ENCODE measurements around the gene APBA1.

APBA1 gene

DNA sequence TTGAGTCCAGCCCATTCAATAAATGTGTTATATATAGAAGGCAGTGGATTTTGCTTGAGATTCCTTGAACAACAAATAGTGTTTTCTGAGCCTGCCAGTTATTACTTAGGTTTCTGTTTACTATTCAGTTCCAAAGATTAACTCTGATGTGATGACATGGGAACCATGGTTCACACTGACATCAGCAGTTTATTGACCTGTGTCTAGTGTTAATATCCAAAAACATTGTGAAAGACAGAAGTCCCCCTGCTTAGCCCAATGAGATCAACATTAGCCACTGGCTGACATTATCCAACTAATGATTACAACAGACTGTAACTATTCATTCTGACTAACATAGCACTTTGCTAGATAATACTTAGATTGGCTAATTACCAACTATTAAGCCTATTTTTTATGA, 14.9 kb downstream of the APBA1 start:
- DNase-seq (ENCODE audit: low read depth), result no peak

DNA sequence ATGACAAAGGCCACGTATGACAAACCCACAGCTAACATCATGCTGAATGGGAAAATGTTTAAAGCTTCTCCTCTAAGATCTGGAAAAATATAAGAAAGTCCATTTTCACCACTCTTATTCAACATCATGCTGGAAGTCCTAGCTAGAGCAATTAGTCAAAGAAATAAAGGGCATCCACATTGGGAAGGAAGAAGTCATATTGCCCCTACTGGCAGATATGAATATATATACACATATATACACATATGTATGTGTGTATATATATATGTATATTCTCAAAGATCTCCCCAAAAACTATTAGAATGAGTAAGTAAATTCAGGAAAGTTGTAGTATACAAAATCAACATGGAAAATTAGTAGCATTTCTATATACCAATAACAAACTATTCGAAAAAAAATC, 17.1 kb downstream of the APBA1 start:
- no peak for DNase-seq (ENCODE audit: low read depth)

DNA sequence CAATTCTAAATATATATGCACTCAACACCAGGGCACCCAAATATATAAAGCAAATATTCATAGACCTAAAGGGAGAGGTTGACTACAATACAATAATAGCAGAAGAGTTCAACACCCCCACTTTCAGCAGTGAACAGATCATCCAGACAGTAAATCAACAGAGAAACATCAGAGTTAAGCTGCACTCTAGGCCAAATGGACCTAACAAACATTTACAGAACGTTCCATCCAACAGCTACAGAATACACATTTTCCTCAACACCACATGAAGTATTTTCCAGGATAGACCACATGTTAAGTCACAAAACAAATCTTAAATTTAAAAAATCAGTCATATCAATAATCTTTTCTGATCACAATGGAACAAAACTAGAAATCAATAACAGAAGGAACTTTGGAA, 18.9 kb downstream of the APBA1 start:
- DNase-seq (ENCODE audit: low read depth), result no peak

DNA sequence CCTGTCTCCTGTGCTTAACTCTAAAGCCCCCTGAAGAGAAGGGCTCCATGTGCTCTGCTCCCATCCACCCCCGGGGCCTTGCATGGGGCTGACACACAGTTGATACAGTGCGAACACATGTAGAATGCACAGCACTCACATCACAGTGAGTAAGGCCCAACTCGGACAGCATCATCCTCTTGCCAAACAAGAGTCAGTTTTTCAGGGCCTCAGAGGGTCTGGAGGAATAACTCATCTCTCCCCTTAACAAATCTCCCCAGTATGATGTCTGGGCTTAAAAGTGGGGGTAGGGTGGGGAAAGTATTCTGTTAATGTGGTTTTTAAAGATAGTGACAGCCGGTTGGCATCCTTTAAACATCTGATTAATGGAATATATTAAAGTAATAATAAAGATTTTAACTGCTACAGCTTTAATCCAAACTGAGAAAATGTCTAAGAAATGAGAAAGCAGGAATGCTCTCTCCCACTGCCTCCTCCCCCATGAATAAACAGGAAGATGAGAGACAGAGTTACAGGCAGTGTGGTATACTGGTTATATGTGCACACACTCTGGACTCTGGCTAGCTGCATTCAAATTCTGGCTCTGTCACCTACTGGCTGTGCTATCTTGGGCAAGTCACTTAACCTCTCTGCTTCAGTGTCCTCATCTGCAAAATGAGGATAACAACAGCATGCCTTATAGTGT, 22.5 kb downstream of the APBA1 start:
- DNase-seq (ENCODE audit: low read depth), result no peak

DNA sequence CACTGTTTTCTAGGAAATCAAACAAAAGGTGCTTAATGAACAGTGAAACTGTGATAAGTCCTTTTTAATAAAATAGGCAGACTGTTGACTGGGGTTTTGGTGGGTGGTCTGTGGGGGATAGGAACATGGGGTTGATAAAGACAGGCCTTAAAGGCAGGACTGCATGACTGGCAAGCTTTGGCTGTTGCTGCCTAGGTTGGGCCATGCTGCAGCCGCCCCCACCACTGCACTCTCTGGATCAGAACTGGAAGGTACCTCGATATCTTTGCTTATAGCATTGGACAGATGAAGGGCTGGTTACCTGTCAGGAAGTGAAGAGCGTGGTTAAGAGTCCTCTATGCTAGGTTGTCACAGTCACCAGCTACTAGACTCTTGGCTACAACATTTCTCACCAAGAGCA, 24.4 kb downstream of the APBA1 start:
- no peak for DNase-seq (ENCODE audit: low read depth)

DNA sequence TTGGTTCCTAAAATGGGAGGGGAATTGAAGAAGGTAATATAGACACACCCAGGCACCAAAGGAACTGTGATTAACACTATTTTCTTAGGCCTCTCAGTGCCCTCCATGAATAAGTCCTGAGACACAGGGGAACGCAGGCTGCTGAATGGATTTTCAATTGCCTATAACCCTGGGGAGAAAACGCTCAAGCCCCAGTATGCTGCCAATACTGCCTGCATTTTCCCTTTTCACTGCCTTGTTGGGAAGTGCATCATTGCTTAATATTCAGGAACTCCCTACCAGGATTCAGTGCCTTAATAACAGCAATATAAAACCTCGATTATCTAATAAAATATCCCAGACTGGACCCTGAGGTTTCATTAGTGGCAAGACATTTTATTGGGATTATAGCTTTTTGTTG, 25.4 kb downstream of the APBA1 start:
- no peak for DNase-seq (ENCODE audit: low read depth)

DNA sequence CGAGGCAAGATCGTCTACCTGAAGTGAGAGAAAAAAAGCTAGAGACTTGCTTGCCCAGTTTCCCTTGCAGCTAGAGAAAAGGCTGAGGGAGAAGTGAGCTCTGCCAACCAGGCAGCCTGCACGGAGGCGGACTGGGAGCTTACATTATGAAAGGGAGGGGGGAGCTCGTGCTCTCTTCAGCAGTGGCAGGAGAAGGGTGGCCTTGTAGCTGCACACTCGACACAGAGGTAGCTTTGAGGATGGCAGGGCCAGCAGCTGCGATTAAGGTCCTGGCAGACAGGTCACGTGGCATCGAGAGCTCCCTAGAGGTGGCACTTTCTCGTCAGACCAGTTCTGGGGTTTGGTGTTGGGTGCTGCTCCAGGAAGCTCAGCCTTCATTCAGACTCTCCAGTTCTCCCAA, 26.7 kb downstream of the APBA1 start:
- DNase-seq (ENCODE audit: low read depth), result no peak

DNA sequence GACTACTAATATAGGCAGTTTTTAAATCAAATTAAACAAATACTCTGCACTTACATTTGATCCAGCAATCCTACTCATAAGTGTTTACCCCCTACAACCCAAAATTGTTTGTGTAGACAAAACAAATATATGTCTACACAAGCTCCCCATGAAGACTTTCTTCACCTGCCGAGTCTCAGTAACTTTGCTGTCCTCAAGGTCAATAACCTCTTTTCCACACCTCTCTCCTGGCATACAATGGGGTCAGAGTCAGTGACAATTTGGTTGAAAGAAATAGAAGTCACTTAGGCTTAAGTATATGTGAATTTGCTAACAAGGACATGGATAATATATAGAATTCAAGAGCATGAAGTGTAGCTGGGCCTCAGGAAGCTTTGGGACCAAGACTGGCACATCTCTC, 29.1 kb downstream of the APBA1 start:
- no peak for DNase-seq (ENCODE audit: low read depth)

DNA sequence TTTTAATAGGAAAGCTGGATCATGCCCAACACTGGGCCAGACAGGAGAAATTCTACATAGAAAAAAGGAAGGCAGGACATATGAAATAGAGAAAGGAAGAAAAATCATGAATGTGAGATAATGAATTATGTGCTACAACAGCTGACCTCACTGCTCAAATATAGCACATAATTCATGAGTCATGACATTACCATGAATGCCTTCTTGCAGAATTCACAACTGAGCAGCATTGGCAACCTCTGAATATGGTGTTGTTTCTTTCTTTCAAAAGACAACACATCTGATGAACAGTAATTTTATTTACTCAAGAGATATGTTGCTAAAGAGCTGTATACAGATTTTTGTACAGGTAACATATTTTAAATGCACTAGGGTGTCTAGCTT, 34.4 kb downstream of the APBA1 start:
- no peak for DNase-seq (ENCODE audit: low read depth)

DNA sequence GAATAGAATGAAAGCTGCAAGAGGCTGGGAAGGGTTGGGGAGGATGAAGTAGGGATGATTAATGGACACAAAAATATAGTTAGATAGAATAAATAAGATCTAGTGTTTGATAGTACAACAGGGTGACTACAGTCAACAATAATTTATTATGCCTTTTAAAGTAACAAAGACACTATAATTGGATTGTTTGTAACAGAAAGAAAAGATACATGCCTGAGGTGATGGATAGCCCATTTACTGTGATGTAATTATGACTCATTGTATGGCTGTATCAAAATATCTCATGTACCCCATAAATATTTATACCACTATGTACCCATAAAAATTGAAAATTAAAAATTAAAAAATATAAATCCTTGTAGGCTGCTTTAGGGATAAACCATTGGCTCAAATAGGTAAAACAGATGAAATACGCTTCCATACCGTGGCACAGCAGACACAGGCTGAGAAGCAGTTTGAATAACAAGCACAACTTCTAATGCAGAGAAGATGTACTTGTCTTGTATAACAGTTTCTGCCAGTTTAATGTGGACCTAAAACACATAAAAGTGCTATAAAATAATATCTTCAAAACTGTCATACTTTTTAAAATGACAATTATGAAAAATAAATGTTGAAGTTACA, 34.9 kb downstream of the APBA1 start:
- no peak for DNase-seq (ENCODE audit: low read depth)

DNA sequence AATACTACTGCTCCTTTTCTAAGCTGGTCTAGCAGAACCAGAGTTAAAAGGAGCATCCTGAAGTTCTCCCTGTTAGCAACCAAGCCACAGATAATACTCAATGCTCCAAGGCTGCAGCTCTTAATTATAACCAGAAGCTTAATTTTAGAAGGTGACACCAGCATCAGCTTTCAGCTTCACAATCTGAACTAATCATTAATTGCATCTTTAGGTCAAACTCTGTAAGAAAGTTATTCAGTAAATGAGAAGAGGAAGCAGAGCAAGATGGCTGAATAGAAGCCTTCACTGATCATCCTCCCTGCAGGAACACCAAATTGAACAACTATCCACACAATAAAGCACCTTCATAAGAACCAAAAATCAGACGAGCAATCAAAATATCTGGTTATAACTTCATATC, 38.5 kb downstream of the APBA1 start:
- no peak for DNase-seq (ENCODE audit: low read depth)

DNA sequence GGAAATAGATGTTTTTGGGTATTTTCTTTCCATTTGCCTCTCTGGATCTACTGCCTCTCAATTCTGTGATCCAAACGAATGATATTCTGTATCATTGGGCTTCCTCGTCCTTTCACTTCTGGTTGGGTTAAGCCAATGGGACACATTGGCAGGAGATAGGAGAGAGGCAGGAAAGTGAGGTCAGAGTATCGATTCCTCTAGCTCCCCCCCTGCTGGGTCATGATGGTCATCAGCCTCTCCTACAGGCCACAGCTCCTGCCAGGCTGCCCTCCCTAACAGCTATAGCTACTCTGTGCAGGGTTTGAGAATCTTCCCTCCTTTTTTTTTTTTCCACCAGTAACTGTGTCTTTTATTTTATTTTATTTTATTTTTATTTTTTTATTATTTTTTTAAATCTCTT, 39.4 kb downstream of the APBA1 start:
- DNase-seq (ENCODE audit: low read depth), result no peak

DNA sequence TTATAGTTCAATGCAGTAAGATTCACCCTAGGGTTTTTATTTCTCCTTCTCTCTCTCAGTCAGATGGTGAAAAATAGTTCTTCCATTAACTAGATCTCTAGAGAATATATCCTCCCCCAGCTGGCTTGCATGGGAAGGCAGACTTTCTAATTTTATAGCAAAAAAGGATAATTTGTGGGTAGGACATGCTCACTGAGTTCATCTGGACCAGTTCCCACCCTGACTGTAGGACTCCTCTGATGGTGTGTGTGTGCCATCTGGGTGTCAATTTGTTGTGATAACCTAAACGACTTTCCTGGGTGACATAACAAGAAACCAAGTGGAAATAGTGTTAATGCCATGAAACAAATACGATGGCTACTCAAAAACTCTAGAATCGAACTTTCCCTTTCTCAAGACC, 44.9 kb downstream of the APBA1 start:
- DNase-seq (ENCODE audit: low read depth), result no peak

DNA sequence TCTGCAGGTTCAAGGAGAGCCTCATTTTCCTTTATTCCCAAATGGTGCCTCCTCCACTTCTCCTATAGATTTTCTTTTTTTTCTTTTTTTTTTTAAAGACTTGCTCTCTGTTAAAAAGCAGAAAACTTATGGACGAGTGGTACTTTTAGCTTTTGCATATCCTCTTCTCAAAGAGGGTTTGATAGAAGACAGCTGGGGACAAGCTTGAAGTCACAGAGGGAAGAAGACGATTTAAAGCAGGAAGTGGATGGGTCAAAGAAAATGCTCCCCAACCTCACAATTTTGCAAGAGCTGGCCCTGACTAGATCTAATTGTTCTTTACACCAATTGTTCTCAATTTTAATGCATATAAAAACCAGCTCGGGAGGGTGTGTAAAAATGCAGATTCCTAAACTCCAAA, 48.9 kb downstream of the APBA1 start:
- no peak for DNase-seq (ENCODE audit: low read depth)

DNA sequence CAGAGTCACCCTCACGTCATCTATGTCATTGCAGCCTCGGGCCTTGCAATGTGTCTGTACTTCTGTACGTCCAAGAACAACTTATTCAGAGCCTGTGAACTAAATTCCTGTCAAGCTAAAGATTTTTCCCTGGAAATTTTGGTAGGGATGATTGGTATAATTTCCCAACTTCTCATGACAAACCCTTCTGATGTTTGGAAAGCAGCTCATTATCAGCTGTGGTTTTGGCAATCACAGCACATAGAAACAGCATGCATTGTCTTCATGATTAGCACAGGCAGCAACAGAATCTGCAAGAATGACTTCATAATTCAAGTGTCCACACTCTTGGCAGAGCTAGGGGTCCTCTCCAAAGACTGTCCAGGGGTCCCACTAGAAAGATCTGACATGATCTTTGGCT, 49.5 kb downstream of the APBA1 start:
- DNase-seq (ENCODE audit: low read depth), result no peak

DNA sequence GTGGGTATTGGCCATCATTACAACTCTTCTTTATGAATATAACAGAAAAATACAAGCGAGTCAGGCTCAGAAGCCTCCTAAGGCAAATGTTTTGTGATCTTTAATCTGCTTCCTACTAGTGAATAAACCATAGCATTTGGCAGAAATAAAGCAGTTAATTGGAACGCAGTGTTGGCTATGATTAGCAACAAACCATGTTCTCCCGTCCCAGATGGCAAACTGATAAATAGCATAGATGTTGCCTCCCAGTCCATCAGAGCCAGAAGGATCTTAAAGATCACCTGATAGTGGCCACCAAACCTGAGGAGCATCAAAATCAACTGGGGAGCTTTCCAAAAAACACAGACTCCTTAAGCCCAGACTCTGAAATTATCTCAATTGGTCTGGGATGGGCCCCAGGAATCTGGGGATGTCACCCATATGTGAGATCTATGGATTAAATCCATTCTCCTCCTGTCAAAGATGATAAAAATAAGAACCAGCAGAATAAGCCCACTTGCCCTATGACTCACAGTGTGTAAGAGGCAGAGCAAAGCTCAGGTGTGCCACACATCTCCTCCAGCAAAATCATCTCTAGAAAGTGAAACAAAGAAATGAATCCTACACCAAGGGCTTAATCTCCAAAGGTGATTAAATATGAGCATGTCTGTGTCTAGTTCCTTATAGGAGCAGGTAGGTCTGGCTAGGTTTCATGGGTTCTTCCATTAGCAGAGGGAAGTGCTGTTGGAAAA, 50.3 kb downstream of the APBA1 start:
- no peak for DNase-seq (ENCODE audit: low read depth)

DNA sequence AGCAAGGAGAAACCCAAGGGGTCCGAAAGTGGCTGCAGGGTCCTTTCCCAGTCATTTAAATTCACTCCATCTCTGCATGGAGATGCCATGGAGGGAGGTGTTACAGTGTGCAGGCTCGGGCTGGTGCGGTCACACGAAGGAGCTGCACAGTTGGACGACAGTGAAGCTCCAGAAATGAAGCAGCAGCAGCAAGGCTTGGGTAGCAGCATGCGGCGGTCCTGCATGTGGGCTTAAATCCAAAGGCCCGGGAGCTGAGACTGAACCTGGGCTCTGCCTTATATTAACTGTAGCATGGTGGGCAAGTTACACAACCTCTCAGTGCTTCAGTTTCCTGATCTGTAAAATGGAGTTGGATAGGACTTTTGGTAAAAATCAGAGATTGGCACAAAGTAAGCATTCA, 51.4 kb downstream of the APBA1 start:
- no peak for DNase-seq (ENCODE audit: low read depth)

DNA sequence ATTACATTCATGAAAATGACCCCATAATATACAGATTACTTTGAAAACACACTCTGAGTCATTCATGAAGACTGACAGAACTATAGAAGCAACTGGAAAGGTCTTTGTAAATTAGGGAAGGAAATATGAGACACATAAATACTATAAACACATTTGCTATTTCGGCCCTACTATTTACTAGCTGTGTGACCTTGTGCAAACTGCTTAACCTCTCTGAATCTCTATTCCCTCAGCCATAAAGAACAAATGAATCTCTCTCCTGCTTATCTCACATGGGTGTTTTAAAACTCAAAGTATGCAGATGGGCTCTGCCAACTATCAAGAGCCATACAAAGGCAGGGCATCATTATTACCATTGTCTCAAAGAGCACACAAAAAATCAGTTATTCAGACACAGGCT, 52.9 kb downstream of the APBA1 start:
- DNase-seq (ENCODE audit: low read depth), result no peak

DNA sequence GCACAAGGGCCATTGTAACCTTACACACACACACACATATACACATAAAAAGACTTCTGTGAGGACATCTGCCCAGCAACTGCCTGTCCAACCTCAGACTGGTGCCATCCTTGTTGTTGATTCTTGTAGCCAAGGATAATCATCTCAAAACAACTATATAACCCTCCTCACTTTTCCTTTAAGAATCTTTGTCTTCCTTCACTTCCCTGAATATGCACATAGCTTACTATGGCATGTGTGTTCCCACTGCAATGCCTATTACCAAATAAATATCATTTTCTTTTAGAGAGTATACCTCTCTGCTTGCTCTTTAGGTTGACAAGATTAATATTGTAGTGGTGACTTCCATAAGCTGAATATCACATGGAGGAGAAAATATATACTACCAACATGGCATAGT, 55.2 kb downstream of the APBA1 start:
- no peak for DNase-seq (ENCODE audit: low read depth)

DNA sequence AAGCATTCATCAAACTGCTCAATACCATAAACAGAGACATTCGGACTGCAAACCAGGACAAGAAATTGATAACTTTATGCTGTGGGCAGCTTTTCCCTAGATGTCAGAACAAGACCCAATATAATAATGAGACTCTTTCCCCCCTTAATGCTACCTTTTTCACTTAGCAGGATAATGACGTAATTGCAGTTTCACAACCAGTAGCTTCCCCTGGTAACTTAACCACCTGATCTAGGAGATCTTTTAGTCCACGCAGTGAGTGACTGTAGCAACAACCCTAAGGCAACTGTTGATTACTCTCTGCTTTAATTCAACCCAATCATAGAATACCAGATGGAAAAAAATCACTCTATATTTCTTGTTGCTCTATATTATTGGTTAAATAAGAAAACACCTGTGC, 56.3 kb downstream of the APBA1 start:
- no peak for DNase-seq (ENCODE audit: low read depth)

DNA sequence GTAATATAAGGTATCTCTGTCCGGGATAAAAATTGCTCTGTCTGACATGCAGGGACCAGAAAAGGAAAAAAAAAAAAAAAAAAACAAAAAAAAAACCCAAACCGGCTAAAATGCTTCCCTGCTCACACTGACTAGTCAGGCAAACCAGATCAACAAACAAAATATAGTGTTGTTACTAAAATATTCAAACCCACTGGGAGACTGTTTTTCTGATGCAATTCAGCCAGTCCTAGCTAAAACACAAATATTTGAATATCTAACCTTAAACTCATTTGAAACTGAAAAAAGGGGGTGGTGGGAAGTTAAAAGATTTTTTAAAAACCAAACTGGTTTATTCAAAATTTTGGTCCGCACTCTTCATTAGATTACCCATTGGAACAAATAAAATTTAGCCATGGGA, 61.0 kb downstream of the APBA1 start:
- no peak for DNase-seq (ENCODE audit: low read depth)

DNA sequence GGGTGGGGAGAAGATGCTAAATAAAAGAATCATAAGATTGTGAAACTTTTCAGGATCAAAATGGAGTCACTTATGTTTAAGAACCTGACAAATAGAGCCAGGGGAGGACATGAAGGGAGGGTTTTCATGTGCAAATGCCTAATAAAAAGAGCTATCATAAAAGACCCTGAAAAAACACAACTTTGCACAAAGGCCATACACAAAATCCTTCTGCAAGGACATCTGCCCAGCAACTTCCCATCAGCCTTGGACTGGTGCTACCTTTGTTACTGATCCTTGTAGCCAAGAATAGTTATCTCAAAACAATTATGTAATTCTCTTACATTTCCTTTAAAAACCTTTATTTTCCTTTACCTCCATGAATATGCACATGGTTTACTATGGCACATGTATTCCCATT, 63.0 kb downstream of the APBA1 start:
- DNase-seq (ENCODE audit: low read depth), result no peak

DNA sequence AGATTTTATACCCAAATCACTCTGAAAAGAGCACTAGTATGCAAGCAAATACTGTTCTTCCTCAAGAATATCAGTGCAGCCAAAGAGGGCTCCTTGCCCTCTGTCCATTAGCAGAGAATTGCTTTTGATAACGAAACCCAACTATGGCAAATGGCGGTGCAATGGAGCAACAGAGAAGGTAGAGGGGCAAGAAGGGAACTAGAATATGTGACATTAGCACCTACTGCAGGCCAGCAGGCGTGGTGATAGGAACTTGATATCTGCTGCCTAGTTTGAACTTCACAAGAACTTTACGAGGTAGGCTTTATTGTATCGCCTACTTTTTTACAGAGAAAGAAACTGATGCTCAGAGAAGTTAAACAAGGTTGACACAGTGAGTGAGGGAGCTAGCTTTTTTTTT, 66.1 kb downstream of the APBA1 start:
- DNase-seq (ENCODE audit: low read depth), result no peak

DNA sequence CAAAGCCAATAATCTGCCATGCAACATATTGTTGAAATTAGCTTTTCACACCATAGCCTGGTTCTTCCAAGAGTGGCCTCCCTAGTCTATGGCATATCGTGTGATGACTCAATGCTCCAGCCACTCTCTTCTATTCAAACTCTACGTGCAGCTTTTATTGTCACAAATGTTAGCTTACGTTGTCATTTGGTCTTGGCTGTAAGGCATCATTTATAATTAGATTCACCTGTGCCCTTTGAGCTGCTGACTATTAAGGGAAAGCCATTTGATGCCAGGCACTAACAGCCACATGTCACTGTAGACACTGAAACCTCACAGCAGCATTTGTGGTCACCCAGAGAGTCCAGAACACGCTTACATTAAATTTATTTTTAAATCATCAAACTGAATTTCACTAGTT, 66.8 kb downstream of the APBA1 start:
- no peak for DNase-seq (ENCODE audit: low read depth)

Data from activated gamma-delta T cell treated with anti-CD3 and anti-CD28 coated beads, Interleukin-2, amount 50 U/mL, for 16 hours (primary cell).